ENCODE data around the gene SNAI3. TPM values are rescaled to one million over a fixed set of nuclear protein-coding genes. Genes with fewer than 3 reads are reported as not detected.

The SNAI3 gene
- polyA plus RNA-seq, 3 donors: 0.59 to 0.94 (median 0.78) TPM

DNA sequence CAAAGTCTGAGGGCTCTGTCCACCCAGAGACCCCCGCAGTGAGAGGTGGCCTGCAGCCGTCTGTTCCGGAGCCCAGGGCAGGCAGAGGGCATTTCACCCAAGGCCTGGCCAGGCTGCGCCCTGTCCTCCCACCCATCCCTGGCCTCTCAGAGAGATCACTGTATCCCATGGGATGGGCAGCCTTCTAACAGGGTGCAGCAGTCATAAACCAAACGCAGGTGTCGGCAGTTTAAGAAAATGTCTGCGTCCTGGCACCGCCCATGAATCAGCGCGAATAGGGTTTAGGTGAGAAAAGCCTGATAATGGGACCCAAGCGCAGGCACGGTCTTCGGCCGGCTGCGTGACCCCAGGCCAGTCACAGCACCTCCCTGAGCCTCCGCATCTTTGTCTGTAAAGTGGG lies 40.9 kb downstream of the SNAI3 start:
- no peak for DNase-seq (ENCODE audit: extremely low read depth in 1 of 11, low read depth in 9 of 11, low spot score in 4 of 11)

DNA sequence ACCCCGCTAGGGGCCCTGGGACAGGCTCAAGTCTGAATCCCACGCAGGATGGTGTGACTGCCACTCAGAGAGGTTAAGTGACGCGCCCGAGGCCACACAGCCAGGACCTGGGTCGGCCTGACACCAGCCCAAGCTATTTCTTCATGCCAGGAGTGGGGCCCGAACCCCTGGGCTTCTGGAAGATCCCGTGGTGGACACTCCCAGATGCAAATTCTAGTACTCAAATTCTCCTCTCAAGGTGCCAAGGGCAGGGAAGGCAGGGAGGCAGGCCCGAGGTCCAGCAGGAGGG lies 42.7 kb downstream of the SNAI3 start:
- no peak for DNase-seq (ENCODE audit: extremely low read depth in 1 of 11, low read depth in 9 of 11, low spot score in 4 of 11)

- no peak for DNase-seq (ENCODE audit: extremely low read depth in 1 of 11, low read depth in 9 of 11, low spot score in 4 of 11)
Measured at GRCh38 chr16:88642881-88643643, 43.2 kb downstream of the SNAI3 start.

DNA sequence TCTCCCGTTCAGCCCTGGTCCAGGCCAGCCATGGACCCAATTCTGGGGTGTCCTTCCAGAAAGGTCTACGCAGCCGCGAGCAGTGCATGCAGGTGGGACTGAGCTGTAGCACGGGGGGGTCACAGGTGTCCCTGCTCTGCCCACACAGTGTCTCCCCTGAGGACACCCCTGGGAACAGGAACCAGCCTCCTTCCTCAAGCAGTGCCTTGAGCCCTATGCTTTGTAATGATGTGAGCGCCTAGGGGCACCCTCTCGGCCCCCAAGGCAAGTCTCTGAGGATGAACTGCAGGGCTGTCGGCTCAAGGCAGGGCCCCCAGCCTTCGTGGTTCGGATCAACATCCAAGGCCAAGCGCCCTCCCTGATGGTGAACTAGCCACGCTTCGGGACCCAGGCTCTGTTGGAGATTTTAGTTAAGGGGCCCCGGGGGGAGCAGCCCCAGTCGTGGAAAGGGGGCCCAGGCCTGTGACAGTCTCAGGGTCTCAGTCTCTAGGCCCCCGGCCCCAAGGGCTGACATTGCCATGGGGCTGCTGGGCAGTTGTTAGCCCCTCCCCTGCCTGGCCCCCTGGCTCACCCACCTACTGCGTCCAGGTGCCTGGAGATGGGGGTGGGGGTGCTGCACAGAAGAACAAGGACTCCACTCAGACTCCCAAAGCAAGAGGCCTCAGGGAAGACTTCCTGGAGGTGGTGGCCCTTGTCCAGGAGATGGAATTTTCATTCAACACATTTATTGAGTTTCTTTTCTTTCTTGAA lies 45.6 kb downstream of the SNAI3 start:
- DNase-seq (ENCODE audit: extremely low read depth in 1 of 11, low read depth in 9 of 11, low spot score in 4 of 11): no peak

DNA sequence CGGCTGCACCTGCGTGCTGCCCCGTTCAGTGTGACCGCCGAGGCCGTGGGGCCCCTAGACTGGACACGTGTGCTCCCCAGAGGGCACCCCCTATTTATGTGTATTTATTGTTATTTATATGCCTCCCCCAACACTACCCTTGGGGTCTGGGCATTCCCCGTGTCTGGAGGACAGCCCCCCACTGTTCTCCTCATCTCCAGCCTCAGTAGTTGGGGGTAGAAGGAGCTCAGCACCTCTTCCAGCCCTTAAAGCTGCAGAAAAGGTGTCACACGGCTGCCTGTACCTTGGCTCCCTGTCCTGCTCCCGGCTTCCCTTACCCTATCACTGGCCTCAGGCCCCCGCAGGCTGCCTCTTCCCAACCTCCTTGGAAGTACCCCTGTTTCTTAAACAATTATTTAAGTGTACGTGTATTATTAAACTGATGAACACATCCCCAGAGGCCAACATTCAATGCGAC lies 46.2 kb downstream of the SNAI3 start:
- DNase-seq (ENCODE audit: extremely low read depth in 1 of 11, low read depth in 9 of 11, low spot score in 4 of 11): no peak

DNA sequence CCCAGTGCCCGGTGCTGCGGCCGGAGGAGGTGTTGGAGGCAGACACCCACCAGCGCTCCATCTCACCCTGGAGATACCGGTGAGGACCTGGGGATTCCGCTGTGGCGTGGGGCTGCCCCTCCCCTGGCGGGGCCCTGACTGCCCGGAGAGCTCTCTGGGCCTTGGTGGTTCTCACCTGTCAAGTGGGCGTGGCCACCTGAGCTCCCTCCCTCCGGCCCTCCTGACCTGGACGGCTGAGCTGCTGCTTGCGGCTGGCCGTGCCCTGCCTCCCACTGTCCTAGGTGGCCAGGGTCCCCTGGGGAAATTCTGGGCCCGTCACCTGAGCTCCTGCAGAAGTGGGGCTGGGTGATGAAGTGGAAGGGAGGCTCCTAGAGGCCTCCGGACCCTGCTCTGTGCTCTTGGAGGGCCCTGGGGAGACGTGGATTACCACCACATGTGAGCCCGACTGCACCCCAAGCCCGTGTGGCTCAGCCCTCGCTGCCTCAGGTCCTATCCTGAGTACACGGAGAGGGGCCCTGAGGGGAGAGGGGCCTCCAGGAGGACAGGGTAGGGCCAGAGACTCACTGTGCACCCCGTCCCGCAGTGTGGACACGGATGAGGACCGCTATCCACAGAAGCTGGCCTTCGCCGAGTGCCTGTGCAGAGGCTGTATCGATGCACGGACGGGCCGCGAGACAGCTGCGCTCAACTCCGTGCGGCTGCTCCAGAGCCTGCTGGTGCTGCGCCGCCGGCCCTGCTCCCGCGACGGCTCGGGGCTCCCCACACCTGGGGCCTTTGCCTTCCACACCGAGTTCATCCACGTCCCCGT lies 46.9 kb downstream of the SNAI3 start:
- no peak for DNase-seq (ENCODE audit: extremely low read depth in 1 of 11, low read depth in 9 of 11, low spot score in 4 of 11)

DNA sequence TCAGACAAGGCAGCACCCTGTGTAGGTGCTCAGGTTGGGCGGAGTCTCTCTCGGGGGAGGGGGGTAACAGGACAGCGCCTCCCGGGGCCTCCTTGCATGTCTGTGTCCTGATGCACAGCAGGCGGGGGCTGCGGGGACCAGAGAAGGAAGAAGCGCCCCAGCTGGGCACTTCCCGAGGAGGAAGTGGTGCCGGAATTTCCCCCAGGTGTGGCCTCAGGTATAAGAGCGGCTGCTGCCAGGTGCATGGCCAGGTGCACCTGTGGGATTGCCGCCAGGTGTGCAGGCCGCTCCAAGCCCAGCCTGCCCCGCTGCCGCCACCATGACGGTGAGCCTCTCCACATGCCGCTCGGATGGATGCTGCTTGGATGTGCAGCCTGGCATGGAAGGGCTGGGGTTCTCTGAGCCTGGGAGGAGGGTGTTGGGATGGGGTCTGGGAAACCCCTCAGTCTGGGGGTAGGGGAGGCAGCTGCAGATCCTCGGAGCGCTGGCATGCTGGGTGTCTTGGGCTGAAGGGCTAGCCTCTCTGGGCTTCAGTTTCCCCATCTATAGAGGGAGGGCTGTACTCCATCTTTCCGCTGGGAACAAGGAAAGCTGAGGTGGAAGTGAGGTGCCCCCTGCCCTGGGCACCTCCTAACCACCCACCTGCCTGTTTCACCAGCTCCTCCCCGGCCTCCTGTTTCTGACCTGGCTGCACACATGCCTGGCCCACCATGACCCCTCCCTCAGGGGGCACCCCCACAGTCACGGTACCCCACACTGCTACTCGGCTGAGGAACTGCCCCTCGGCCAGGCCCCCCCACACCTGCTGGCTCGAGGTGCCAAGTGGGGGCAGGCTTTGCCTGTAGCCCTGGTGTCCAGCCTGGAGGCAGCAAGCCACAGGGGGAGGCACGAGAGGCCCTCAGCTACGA lies 47.7 kb downstream of the SNAI3 start, which contains the start of gene IL17C:
Gene IL17C (plus strand): TSS at position 250 of the 908 bp plus-strand sequence. CDS start 70 bp downstream, at position 320.
- DNase-seq (ENCODE audit: extremely low read depth in 1 of 11, low read depth in 9 of 11, low spot score in 4 of 11): no peak

DNA sequence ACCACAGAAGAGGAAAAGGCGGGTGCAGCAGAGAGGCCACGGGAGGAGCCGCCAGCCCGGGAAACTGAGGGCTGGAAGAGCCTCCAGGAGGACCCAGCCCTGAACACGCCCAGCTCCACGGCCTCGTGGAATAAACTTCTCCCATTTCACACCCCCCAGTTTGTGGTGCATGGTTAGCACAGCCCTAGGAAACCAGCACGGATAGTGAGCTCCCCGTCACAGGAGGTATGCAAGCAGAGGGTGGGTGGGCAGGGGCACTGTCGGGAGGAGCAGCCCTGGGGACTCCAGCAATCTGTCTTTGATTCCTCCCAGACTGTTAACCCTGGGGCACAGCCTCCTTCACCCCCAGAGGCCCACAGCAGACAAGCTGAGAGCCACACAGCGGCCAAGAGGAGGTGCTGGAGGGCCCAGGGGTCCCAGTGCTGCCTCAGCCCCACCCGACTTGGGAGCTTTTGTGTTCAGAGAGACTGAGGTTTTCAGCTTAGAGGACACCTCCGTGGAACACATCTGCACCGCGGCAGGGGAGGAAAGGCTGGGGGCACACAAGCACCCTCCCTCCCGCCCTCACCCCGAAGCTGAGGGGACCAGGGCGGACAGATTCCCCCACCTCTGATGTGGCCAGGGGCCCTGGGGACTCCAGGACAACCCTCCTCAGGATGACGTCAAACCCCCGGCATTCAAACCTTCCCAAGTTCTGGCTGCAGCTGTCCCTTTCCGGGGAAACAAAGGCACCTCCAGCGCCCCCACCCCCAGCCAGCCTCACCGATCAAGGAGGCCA lies 49.6 kb downstream of the SNAI3 start:
- DNase-seq (ENCODE audit: extremely low read depth in 1 of 11, low read depth in 9 of 11, low spot score in 4 of 11): no peak

DNA sequence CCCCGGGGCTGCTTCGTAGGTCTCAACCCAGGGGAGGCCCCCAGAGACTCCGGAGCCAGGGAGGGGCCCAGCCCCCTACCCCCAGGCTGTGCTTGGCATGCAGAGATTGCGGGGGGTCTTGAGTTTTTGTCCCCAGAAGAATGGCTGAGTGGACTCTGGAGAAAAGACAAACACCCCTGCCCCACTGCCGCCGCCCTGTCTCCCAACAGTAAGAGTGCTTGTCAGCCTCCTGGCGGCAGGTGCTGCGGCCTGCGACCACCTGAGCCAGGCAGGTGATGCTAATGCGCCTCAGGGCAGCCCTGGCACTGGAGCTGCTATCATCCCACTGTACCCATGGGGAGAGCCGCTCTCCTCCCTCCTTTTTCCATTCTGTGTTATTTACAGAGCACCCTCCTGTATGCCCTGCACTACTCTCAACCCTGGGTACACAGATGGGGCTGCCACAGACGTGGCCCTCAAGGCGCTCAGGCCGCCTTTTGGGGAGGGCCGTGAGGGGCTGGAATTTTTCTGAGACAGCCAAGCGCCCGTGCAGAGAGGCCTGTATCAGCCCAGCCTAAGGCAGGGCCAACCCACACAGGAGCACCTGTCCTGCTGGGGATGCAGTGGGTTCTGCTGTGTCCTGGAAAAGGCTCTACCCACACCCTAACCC lies 50.5 kb downstream of the SNAI3 start:
- no peak for DNase-seq (ENCODE audit: extremely low read depth in 1 of 11, low read depth in 9 of 11, low spot score in 4 of 11)

DNA sequence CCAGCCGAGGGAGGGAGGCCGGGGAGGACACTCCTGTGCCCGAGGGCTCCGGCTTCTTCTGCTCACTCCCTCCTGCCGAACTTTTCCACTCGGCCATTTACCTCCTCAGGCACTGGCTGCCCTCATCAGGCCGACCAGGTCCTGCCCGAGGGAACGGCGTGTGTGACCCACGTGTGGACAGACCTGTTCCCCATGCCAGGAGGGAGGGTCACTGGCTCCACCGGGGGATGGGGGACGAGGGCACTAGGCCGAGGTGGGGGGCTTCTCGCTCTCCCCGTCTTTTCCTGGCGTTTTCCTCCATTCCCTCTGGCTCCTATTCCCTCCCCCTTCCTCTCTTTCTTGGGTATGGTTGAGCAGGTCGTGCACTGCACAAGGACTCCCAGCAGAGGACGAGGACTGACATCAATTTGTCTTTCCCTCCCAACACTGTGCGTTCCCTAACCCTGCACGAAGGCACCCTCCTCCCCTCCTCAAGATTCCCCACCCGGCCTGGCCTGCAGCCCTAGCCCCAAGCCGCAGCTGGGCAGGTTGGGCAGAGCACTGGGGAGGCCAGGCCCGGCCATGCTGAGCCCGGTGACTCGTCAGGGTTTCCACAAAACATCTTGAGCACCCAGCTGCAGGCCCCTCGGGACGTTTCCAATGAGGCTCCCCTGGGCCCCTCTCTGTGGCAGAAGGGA lies 51.2 kb downstream of the SNAI3 start:
- DNase-seq (ENCODE audit: extremely low read depth in 1 of 11, low read depth in 9 of 11, low spot score in 4 of 11): no peak

- no peak for DNase-seq (ENCODE audit: extremely low read depth in 1 of 11, low read depth in 9 of 11, low spot score in 4 of 11)
Measured at GRCh38 chr16:88634141-88634993, 51.9 kb downstream of the SNAI3 start.

DNA sequence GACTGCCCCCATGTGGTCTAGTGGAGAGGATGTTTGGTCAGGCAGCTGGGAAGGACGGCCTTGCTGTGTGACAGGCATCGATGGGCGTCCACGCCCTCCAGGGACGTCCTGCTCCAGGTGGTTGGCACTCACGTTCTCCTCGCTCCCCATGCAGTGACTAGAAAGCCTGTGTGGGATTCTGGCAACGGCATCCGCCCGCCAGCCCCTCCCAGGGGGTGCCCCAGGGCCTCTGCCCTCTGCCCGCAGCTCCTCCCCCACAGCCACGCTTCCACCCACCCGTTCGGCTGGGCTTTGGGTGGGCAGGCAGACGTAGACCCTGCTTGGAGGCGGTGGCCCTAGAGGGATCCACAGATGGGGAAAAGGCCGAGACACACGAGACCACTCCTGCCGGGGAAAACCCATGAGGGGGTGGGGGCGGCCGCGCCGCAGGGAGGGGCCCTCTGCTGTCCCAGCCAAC lies 52.6 kb downstream of the SNAI3 start:
- DNase-seq (ENCODE audit: extremely low read depth in 1 of 11, low read depth in 9 of 11, low spot score in 4 of 11): no peak

DNA sequence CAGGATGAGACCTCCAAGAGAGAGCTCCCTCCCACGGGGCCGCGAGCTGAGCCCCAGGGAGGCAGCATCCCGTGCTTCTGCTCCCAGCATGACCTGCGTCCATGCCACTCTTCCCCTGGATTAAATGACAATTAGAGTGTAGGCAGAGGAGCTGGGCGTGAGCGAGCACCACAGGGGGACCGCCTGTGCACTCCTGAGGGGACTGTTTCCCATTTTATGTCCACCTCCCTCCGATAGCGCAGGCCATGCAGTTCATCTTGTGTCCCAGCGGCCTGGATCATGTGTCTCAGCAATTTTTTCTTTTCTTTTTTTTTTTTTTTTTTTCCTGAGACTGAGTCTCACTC lies 53.7 kb downstream of the SNAI3 start:
- no peak for DNase-seq (ENCODE audit: extremely low read depth in 1 of 11, low read depth in 9 of 11, low spot score in 4 of 11)

DNA sequence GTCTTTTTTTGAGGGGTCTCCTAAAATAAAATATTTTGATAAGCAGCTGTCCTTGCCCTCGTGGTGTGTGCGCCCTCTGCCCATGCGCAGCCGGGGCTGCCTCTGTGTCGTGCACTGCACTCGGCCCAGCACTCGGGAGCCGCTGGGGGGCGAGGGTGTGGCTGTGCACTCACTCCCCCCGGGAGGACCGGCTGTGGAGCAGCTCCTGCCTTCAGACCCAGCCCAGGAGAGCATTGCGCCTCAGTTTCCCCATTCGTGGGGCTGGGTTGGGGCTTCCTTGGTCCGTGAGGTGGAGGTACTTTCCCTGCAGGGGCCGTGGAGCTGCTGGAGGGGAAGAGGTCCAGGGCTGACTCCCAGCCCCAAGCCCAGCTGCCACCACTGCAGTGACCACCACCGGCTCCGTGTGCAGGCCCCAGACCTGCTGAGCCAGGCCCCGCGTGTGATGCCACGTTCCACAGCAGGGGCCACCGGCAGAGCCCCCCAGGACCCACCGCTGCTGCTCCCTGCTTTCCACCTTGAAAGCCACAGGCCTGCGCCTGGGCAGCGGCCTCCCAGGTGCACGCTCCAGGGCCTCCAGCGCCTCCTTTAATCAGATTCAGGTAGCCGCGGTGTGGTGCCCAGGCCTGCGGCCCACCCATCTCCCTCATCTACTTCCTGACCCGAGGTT lies 54.3 kb downstream of the SNAI3 start:
- no peak for DNase-seq (ENCODE audit: extremely low read depth in 1 of 11, low read depth in 9 of 11, low spot score in 4 of 11)

- no peak for DNase-seq (ENCODE audit: extremely low read depth in 1 of 11, low read depth in 9 of 11, low spot score in 4 of 11)
Measured at GRCh38 chr16:88631384-88631783, 54.9 kb downstream of the SNAI3 start.

- DNase-seq (ENCODE audit: extremely low read depth in 1 of 11, low read depth in 9 of 11, low spot score in 4 of 11): no peak
Measured at GRCh38 chr16:88630941-88631340, 55.4 kb downstream of the SNAI3 start.
